ENCODE measurements around the gene SDHB.

DNA sequence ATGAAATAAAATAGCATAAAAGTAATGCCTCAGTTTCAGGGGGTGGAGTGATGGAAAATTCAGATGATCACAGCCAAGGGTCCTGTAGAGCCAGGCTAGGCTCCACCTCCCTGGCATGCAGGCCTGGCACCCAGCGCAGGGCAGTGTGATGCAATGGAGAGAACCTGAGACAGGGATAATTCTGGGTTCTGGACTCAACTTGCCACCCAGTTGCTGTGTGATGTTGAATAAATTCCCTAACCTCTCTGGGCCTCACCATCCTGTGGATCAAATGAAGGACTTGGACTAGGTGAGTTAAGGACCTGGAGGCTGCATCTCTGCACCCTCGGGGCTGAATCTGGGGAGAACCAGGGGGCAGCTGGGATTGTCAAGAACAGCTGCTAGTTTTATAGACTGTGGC, 48.4 kb upstream of the SDHB start:
- TF ChIP-seq CTCF (IDR thresholded peaks at IDR 0.05) (no peak), POLR2AphosphoS5 (IDR thresholded peaks at IDR 0.05) (no peak)

Measured in sigmoid colon (tissue), 4 donors.